ENCODE measurements around the gene FGD1. TPM values are rescaled to one million over a fixed set of nuclear protein-coding genes. Genes with fewer than 3 reads are reported as not detected.

The FGD1 gene
- total RNA-seq, 1 donor from 2014 or later, result 23.9 TPM

DNA sequence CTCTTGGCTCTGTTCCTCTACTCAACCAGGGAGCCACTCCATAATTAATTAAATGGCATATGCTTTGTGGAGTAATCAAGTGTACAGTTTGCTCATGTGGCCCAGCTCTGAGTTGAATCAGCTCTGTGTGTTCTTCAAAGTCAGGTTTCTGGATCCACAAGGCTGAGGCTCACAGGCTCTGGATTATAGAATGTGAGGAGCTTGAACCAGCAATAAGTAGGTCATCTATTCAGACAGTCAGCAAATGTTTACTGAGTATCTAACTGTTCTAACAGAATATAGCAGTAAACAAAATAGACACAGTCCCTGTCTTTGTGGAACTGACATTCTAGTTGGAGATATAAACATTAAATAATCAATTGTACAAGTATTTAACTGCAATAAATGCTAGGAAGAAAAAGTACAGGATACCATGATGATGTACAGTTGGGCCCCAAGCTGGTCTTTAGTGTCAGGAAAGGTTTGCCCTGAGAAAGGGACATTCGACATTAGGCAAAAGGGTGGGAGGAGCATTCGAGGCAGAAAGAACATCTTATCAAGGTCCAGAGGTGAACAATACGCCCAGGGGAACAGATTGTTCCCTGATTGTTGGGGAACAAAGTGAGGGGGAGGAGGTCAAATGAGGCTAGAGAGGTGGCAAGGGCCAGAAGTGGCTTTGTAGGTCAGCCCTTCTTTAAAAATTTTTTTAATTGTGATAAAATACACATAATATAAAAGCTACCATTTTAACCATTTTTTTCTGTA is 76.3 kb downstream of the FGD1 start:
- TF ChIP-seq, protein P1, sequence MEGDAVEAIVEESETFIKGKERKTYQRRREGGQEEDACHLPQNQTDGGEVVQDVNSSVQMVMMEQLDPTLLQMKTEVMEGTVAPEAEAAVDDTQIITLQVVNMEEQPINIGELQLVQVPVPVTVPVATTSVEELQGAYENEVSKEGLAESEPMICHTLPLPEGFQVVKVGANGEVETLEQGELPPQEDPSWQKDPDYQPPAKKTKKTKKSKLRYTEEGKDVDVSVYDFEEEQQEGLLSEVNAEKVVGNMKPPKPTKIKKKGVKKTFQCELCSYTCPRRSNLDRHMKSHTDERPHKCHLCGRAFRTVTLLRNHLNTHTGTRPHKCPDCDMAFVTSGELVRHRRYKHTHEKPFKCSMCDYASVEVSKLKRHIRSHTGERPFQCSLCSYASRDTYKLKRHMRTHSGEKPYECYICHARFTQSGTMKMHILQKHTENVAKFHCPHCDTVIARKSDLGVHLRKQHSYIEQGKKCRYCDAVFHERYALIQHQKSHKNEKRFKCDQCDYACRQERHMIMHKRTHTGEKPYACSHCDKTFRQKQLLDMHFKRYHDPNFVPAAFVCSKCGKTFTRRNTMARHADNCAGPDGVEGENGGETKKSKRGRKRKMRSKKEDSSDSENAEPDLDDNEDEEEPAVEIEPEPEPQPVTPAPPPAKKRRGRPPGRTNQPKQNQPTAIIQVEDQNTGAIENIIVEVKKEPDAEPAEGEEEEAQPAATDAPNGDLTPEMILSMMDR (conservative IDR thresholded peaks at IDR 0.05), result no peak
- Mint-ChIP-seq H3K9me3 (peaks cover 5% of the 10 kb centered on the region), H3K4me3 (no peak overlapping the region), H3K36me3 (no peaks in the 10 kb centered on the region), H3K4me1 (ENCODE audit: unreplicated experiment) (no peaks in the 10 kb centered on the region), H3K27me3 (no peaks in the 10 kb centered on the region), H3K27ac (no peak overlapping the region)
- DNase-seq (ENCODE audit: extremely low spot score, unreplicated experiment), result no peak

DNA sequence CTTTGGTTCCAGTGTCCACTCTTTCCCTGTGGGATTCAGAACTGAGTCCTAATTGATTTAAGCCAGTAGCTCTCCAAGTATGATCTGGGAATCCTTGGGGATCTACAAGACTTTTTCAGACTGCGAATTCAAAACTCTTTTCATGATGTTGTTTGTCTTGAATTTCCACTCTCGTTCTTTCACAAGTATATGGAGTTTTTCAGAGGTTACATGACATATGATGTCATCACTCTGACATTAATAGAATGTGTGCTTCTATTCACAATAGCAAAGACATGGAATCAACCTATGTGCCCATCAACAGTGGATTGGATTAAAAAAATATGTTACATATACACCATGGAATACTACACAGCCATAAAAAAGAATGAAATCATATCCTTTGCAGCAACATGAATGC is 79.1 kb downstream of the FGD1 start:
- DNase-seq (ENCODE audit: extremely low spot score, unreplicated experiment), result no peak
- Mint-ChIP-seq H3K27me3 (no peaks in the 10 kb centered on the region), H3K4me1 (ENCODE audit: unreplicated experiment) (no peaks in the 10 kb centered on the region), H3K4me3 (no peak overlapping the region), H3K27ac (peak overlapping the region; percentile 32), H3K9me3 (peaks cover 5% of the 10 kb centered on the region), H3K36me3 (no peaks in the 10 kb centered on the region)
- TF ChIP-seq, protein P1 (conservative IDR thresholded peaks at IDR 0.05), result no peak

DNA sequence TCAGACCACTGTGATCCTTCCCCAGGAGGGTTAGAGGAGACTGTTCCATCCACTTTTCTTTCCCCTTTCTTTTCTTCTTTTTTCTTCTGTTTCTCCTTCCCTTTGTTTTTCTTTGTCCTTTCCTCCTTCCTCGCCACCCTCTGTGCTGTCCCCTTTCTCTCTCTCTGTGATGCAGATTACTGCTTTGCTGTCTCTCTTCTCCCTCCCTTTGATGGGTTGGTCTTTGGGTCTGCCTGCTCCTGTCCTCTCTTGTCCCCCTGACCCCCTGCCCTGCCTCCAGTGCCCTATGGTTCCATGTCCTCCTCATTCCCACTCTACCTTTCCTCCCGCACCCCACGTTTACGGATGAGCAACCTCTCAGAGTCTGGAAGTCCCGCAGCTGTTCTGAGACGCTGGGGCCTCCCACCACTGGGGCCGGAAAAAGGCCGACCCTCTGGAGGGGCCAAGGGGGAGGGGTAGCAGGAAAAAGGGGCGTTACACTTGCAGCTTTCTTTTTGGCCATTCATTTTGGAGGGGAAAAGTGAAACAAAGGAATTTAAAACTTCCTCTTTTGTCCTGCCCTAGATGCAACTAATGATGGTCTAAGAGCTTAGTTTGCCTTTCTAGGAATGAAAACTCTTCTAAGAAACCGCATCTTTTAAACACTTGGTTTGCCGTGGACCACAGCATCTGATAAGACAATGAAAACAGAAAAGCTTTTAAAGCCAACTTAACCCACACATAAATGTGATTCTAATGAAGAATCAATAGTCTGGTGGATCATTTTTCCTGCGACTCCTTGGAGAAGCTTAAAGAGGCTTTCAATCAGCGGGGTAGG is 80.3 kb downstream of the FGD1 start:
- TF ChIP-seq, protein P1 (conservative IDR thresholded peaks at IDR 0.05), result no peak
- DNase-seq (ENCODE audit: extremely low spot score, unreplicated experiment), result no peak
- H3K36me3 Mint-ChIP-seq, result no peaks in the 10 kb centered on the region
- peak overlapping the region; percentile 61 for H3K27ac Mint-ChIP-seq
- H3K9me3 Mint-ChIP-seq, result peaks cover 5% of the 10 kb centered on the region
- H3K4me3 Mint-ChIP-seq, result no peak overlapping the region
- H3K4me1 Mint-ChIP-seq (ENCODE audit: unreplicated experiment), result no peaks in the 10 kb centered on the region
- H3K27me3 Mint-ChIP-seq, result no peaks in the 10 kb centered on the region

DNA sequence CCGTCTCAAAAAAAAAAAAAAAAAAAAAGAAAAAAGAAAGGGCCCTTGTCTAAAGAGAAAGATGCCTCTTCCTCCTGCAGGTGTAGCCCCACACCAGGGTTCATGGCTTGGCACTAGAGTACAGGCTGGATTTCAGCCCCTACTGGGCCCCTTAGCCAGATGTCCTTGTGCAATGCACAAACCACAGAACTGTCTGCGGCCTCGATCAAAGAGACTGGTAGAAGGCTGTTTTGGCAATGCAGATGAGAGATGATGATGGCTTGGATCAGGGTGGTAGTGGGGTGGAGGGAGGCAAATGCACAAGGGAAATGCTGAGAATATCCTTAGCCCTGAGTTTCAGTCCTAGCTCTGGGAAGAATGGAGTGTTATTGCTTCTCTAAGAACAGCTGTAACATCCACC is 82.3 kb downstream of the FGD1 start:
- Mint-ChIP-seq H3K27me3 (no peaks in the 10 kb centered on the region), H3K4me1 (ENCODE audit: unreplicated experiment) (no peaks in the 10 kb centered on the region), H3K36me3 (no peaks in the 10 kb centered on the region), H3K4me3 (no peak overlapping the region), H3K27ac (no peak overlapping the region), H3K9me3 (peaks cover 5% of the 10 kb centered on the region)
- DNase-seq (ENCODE audit: extremely low spot score, unreplicated experiment), result no peak
- TF ChIP-seq, protein P1 (conservative IDR thresholded peaks at IDR 0.05), result no peak

DNA sequence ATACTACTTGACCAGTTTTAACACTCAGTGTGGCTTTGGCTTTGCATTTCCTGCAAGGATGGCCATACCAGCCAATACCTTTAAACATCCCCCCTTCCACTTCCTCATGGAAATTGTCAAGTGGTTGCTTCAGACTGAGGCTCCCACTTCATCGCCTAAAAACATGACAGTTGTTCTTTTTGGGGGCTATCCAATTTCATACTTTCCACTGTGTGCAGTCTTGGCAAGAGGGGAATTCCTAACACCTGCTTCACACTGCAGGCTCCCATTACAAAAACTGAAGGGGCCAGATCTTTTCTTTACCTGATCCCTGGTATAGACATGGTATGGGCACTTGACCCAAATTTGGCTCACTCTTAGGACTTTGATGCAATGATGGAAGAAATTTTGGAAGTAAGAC is 84.3 kb downstream of the FGD1 start:
- no peaks in the 10 kb centered on the region for H3K4me1 Mint-ChIP-seq (ENCODE audit: unreplicated experiment)
- no peak overlapping the region for H3K27ac Mint-ChIP-seq
- H3K4me3 Mint-ChIP-seq, result no peak overlapping the region
- H3K9me3 Mint-ChIP-seq, result no peaks in the 10 kb centered on the region
- no peak for DNase-seq (ENCODE audit: extremely low spot score, unreplicated experiment)
- TF ChIP-seq, protein P1 (conservative IDR thresholded peaks at IDR 0.05), result no peak
- no peaks in the 10 kb centered on the region for H3K27me3 Mint-ChIP-seq
- H3K36me3 Mint-ChIP-seq, result no peaks in the 10 kb centered on the region
